Small intestine (tissue), 7 donors: Measurements from ENCODE around the gene GALNT9. TPM values are rescaled to one million over a fixed set of nuclear protein-coding genes. Genes with fewer than 3 reads are reported as not detected.

Source experiments
- DNase-seq, 2 donors: peaks; one replicate each; pipeline versions ENCODE4 v3.0.0 to v3.0.0-alpha.2; 2013
- FAIRE-seq: peaks from 2 replicates; lab custom pipeline; 2012; peaks lifted over from hg19 to GRCh38; lab: Jason Lieb, UNC
- H3K27ac ChIP-seq, 3 donors: one replicate each; pipeline ENCODE4 v1.5.1; 2013; ENCODE audit warnings: low read length in 2 of 3, mild to moderate bottlenecking in 2 of 3, control low read depth in 1 of 3, inconsistent platforms in 1 of 3, low read depth in 1 of 3, moderate library complexity in 1 of 3
- H3K27me3 ChIP-seq, 3 donors: one replicate each; pipeline ENCODE4 v1.6.1; 2013; ENCODE audit warnings: low read length in 3 of 3, inconsistent platforms in 1 of 3; ENCODE audit not compliant: control insufficient read depth in 3 of 3, insufficient read depth in 3 of 3
- H3K36me3 ChIP-seq, 3 donors: one replicate each; pipeline ENCODE4 v1.6.1; 2013; ENCODE audit warnings: low read length in 3 of 3, inconsistent platforms in 1 of 3, low read depth in 1 of 3, mild to moderate bottlenecking in 1 of 3, moderate library complexity in 1 of 3; ENCODE audit not compliant: control insufficient read depth in 3 of 3, insufficient read depth in 2 of 3
- H3K4me1 ChIP-seq, 3 donors: one replicate each; pipeline ENCODE4 v1.6.1; 2013; ENCODE audit warnings: low read length in 2 of 3, inconsistent platforms in 1 of 3, low read depth in 1 of 3, mild to moderate bottlenecking in 1 of 3, moderate library complexity in 1 of 3; ENCODE audit not compliant: control insufficient read depth in 3 of 3, insufficient read depth in 2 of 3
- H3K4me3 ChIP-seq, 3 donors: one replicate each; pipeline ENCODE4 v1.5.1; 2013; ENCODE audit warnings: low read length in 3 of 3, control low read depth in 1 of 3, inconsistent platforms in 1 of 3, low read depth in 1 of 3, mild to moderate bottlenecking in 1 of 3, moderate library complexity in 1 of 3
- H3K9me3 ChIP-seq, 2 donors: one replicate each; pipeline ENCODE4 v1.6.1; 2013; ENCODE audit warnings: low read depth in 1 of 2, low read length in 1 of 2; ENCODE audit not compliant: control insufficient read depth in 2 of 2, insufficient read depth in 1 of 2
- WGBS, 3 donors: extraction: QIAGEN DNeasy Blood & Tissue Kit; methylation state at CpG; one replicate each; pipeline ENCODE4 v1.1.7; 2013; 5-methylcytosine and 5-hydroxymethylcytosine counted together
- polyA plus RNA-seq, 4 donors: library from polyadenylated mRNA; stranded (reverse) in 3 of 4; unstranded in 1 of 4; fragments of 200-250 nt in 3 of 4; fragments of 120-200 nt in 1 of 4; gene quantifications; one replicate each; pipeline versions ENCODE4 v1.2.1 to v1.2.3, GENCODE V29; 2013
- donor health status: healthy with polysubstance abuse.
- donor health status: control.
- donor health status: control.
- donor health status: Bipolar disorder and iron deficiency.
- donor health status: healthy.

GALNT9 gene
- polyA plus RNA-seq, 4 donors = 0.79 to 2.6 TPM; not detected in 2

DNA sequence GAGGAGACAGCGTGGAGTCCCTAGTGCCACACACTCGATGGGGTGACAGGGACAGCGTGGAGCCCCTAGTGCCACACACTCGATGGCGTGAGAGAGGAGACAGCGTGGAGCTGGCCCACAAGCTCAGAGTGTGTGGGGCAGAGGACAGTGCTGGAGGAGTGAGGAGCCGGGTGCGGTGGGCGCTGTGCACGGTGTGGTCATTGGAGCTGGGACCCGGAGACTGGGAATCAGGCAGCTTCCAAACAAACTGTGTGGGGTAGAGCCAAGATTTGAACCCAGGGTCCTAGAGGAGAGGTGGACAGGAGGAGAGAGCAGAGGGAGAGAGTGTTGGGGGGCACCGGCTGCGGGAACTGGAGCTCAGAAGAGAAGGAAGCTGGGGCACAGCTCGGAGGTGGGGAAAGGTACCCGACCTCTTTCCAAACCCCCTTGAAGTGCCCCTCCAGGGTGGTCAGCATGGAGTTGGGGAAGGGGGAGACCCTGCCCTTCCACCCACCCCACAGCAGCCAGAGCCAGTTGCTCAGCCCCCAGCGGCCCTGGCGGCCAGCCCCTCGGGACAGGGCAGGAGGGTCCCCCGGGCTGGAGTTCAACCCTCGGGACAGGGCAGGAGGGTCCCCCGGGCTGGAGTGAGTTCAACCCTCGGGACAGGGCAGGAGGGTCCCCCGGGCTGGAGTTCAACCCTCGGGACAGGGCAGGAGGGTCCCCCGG lies 94.1 kb downstream of the GALNT9 start:
- no peaks in the 10 kb centered on the region for H3K27me3 ChIP-seq
- DNase-seq (no peak), FAIRE-seq (no peak)
- H3K4me1 ChIP-seq = peaks cover 0 to 8% (median 0%) of the 10 kb centered on the region in 3 donors
- no peaks in the 10 kb centered on the region for H3K36me3 ChIP-seq
- WGBS, 3 donors = 84 to 90% (median 86%) methylated on average over 18 to 25 of the region's 25 CpGs
- peaks cover 0 to 4% of the 10 kb centered on the region in 2 donors for H3K9me3 ChIP-seq
- no peak overlapping the region for H3K4me3 ChIP-seq
- H3K27ac ChIP-seq = no peak overlapping the region

- 85 to 94% (median 93%) methylated on average over 21 to 22 of the region's 22 CpGs for WGBS, 3 donors
- H3K27ac ChIP-seq = no peak overlapping the region
- H3K4me3 ChIP-seq = no peak overlapping the region
- peaks cover 0 to 14% (median 4%) of the 10 kb centered on the region in 3 donors for H3K27me3 ChIP-seq
- H3K4me1 ChIP-seq = no peaks in the 10 kb centered on the region
- no peaks in the 10 kb centered on the region for H3K9me3 ChIP-seq
- FAIRE-seq = no peak
- DNase-seq = no peak
- H3K36me3 ChIP-seq = no peaks in the 10 kb centered on the region
Measured at GRCh38 chr12:132230381-132230780, 99.0 kb downstream of the GALNT9 start.

- Histone ChIP-seq H3K27ac (no peak overlapping the region), H3K36me3 (no peaks in the 10 kb centered on the region), H3K4me3 (no peak overlapping the region), H3K27me3 (peaks cover 0 to 14% (median 4%) of the 10 kb centered on the region in 3 donors), H3K4me1 (no peaks in the 10 kb centered on the region), H3K9me3 (no peaks in the 10 kb centered on the region)
- no peak for FAIRE-seq
- no peak for DNase-seq
- WGBS, 3 donors = 89 to 94% (median 91%) methylated on average over 17 of the region's 17 CpGs
Measured at GRCh38 chr12:132229926-132230325, 99.5 kb downstream of the GALNT9 start.

DNA sequence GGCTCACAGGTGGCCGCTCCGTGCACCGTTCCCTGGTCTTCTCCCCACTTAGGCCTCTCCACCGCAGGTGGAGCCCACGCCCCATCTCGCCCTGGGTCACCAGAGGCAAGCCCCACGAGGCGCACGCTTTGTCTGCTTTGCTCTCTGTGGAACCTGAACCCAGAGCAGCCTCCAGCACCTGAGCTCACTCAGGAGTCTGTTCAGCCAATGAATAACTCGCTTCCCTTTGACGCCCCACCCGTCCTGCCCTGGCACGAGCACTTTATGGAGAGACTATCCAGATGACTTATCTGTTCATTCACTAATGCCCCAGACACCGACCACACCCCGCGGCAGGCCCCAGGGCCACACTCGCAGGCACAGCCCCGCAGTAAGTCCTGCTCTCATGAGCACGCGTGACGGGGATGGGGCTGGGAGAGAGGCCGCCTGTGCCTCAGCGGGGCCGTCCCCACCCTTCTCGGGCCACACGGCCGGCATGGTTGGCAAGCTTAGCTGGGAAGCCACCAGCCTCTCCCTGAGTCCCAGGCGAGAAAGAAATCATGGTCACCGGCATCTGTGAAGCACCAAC lies 100.1 kb downstream of the GALNT9 start:
- no peaks in the 10 kb centered on the region for H3K4me1 ChIP-seq
- no peaks in the 10 kb centered on the region for H3K9me3 ChIP-seq
- H3K27me3 ChIP-seq = peaks cover 0 to 14% (median 4%) of the 10 kb centered on the region in 3 donors
- H3K27ac ChIP-seq = no peak overlapping the region
- H3K4me3 ChIP-seq = no peak overlapping the region
- H3K36me3 ChIP-seq = no peaks in the 10 kb centered on the region
- 71 to 88% (median 77%) methylated on average over 29 of the region's 29 CpGs for WGBS, 3 donors
- DNase-seq (no peak), FAIRE-seq (no peak)

GRCh38 chr12:132228476-132229192 lies 100.8 kb downstream of the GALNT9 start:
- Histone ChIP-seq H3K4me1 (no peaks in the 10 kb centered on the region), H3K27me3 (peaks cover 0 to 14% (median 4%) of the 10 kb centered on the region in 3 donors), H3K4me3 (no peak overlapping the region), H3K27ac (no peak overlapping the region), H3K36me3 (no peaks in the 10 kb centered on the region), H3K9me3 (no peaks in the 10 kb centered on the region)
- no peak for DNase-seq
- FAIRE-seq = no peak
- WGBS, 3 donors = 66 to 69% (median 67%) methylated on average over 28 of the region's 28 CpGs

DNA sequence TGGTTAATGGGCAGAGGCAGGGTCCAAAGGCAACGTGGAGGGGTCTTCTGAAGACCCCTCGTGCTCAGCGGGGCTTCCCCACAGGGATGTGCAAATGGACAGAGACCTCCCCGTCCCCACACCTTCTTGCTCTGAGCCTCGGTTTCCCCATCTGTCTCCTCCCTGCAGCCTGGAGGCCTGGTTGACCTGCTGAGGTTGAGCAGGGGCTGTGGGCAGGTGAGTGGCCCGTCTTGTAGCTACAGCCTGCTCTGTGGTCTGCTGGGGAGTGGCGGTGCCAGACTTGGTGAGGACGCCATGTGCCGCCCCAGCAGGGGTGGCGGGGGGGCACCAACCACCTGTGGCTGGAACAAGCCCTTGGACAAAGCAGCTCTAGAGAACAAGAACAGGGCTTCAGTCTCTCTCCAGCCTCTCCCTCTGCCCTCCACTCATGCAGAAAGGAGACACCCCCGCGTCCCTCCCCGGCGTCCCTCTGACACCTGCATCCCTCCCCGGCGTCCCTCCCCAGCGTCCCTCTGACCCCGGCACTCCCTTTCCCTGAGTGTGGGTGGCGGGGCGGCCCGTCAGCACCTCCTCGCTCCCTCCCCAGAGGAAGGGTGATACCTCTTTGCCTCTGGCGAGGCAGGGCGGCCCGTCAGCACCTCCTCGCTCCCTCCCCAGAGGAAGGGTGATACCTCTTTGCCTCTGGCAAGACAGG lies 101.5 kb downstream of the GALNT9 start:
- WGBS, 3 donors = 45 to 60% (median 55%) methylated on average over 23 to 26 of the region's 26 CpGs
- H3K4me1 ChIP-seq = no peaks in the 10 kb centered on the region

DNA sequence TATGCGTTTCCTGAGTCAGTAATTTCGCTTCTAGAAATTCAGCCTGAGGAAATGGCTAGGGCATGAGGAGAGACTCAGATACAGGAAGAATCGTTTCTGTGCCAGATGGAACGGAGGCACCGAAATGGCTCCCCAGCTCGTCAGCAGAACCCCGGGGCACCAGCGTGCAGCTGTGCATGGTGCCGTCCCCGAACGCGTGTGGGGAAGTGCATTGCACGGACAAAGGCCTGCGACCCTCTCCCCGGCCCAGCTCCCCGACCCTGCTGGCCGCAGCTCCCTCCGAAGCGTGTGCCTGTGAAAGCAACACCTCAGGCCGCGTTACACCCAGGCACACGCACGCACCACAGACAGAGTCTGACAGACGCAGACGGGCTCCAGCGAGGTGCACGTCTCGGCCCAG lies 102.3 kb downstream of the GALNT9 start:
- Histone ChIP-seq H3K27me3 (peaks cover 0 to 16% (median 4%) of the 10 kb centered on the region in 3 donors), H3K9me3 (no peaks in the 10 kb centered on the region), H3K4me1 (no peaks in the 10 kb centered on the region), H3K27ac (no peak overlapping the region), H3K36me3 (no peaks in the 10 kb centered on the region), H3K4me3 (no peak overlapping the region)
- DNase-seq (no peak), FAIRE-seq (no peak)
- 82 to 84% (median 83%) methylated on average over 28 of the region's 28 CpGs for WGBS, 3 donors

More for the DNA sequence above, 101.5 kb downstream of the GALNT9 start:
- Histone ChIP-seq H3K36me3 (no peaks in the 10 kb centered on the region), H3K27me3 (peaks cover 0 to 14% (median 4%) of the 10 kb centered on the region in 3 donors), H3K27ac (no peak overlapping the region), H3K4me3 (no peak overlapping the region), H3K9me3 (no peaks in the 10 kb centered on the region)
- FAIRE-seq (no peak), DNase-seq (no peak)

DNA sequence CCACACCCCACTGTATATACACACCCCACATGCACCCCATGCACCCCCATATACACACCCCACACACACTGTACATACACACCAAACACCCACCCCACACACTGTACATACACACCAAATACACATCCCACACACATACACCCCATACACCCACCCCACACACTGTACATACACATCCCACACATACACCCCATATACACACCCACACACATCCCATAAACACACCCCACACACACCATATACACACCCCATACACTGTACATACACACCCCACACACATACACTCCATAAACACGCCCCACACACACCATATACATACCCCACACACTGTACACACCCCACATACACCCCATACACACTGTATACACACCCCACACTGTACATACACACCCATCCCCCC lies 102.8 kb downstream of the GALNT9 start:
- 50 to 73% (median 61%) methylated on average over 1 of the region's 1 CpG for WGBS, 3 donors
- H3K27me3 ChIP-seq = peaks cover 0 to 16% (median 4%) of the 10 kb centered on the region in 3 donors
- FAIRE-seq = no peak

More for the DNA sequence above, 102.8 kb downstream of the GALNT9 start:
- no peak overlapping the region for H3K4me3 ChIP-seq
- no peaks in the 10 kb centered on the region for H3K36me3 ChIP-seq
- DNase-seq = no peak
- H3K9me3 ChIP-seq = no peaks in the 10 kb centered on the region
- no peak overlapping the region for H3K27ac ChIP-seq
- H3K4me1 ChIP-seq = no peaks in the 10 kb centered on the region
